Urinary bladder (tissue), 4 donors: ENCODE data around the gene IQGAP1. TPM values are rescaled to one million over a fixed set of nuclear protein-coding genes. Genes with fewer than 3 reads are reported as not detected.

Experiments
- DNase-seq: peaks from one replicate; pipeline ENCODE4 v3.0.0-alpha.2; 2015; ENCODE audit errors: extremely low spot score
- H3K27ac ChIP-seq: one replicate; pipeline ENCODE4 v1.5.1; 2013; ENCODE audit warnings: low read depth, mild to moderate bottlenecking, moderate library complexity
- H3K36me3 ChIP-seq: one replicate; pipeline ENCODE4 v1.6.1; 2013; ENCODE audit warnings: mild to moderate bottlenecking, moderate library complexity; ENCODE audit not compliant: insufficient read depth
- H3K4me1 ChIP-seq: one replicate; pipeline ENCODE4 v1.6.1; 2013; ENCODE audit warnings: mild to moderate bottlenecking, moderate library complexity; ENCODE audit not compliant: insufficient read depth
- H3K4me3 ChIP-seq: one replicate; pipeline ENCODE4 v1.5.1; 2013; ENCODE audit warnings: low read depth, low read length
- WGBS: extraction: QIAGEN DNeasy Blood & Tissue Kit; methylation state at CpG from one replicate; pipeline ENCODE4 v1.1.7; 2013; 5-methylcytosine and 5-hydroxymethylcytosine counted together
- polyA plus RNA-seq: library from polyadenylated mRNA; stranded (reverse); fragments of 200-250 nt; gene quantifications from one replicate; pipeline ENCODE4 v1.2.3, GENCODE V29; 2013
- total RNA-seq: library from RNA; depleted of rRNA; stranded (reverse); fragments of >200 nt; gene quantifications from one replicate; pipeline ENCODE4 v1.2.3, GENCODE V29; 2014
- donor health status: healthy with polysubstance abuse.
- donor health status: healthy.

Gene IQGAP1
- total and polyA plus RNA-seq, 2 donors, result 147 to 257 TPM

DNA sequence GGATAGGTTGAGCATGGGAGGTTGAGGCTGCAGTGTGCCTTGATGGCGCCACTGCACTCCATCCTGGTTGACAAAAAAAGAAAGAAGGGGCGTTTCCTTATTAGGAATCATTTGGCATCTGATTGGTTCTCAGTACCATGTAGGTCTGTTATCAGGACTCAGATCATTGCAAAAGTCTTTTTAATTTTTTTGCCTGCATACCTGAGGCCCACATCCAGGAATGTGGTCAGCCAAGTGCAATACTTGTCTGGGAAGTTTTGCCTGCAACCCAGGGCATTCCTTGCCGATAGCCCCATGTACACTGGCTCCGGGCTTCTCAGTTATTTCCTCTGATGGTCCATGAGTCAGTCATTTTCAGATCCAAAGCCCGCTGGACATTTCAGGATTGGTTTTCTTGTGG, 91.6 kb downstream of the IQGAP1 start:
- WGBS, result 80% methylated on average over 5 of the region's 5 CpGs
- Histone ChIP-seq H3K36me3 (peaks cover 4% of the 10 kb centered on the region), H3K4me1 (no peaks in the 10 kb centered on the region), H3K4me3 (no peak overlapping the region), H3K27ac (no peak overlapping the region)
- no peak for DNase-seq

DNA sequence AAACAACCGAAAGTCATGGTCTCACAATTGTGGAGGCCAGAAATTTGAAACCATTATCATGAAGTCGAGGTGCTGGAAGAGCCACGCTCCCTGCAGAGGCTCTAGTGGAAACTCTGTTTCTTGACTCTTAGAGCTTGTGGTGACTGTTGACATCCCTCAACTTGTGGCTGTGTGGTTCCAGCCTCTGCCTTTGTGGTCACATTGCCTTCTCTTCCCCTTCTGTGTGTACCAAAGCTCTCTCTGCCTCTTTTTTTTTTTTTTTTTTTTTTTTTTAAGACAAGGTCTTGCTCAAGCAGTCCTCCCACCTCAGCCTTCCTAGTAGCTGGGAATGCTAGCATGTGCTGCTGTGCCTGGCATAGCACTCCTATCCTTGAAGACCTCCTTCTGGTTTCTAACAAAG, 93.0 kb downstream of the IQGAP1 start:
- 77% methylated on average over 3 of the region's 3 CpGs for WGBS
- no peak overlapping the region for H3K27ac ChIP-seq
- peaks cover 4% of the 10 kb centered on the region for H3K36me3 ChIP-seq
- H3K4me1 ChIP-seq, result no peaks in the 10 kb centered on the region
- no peak for DNase-seq
- no peak overlapping the region for H3K4me3 ChIP-seq

DNA sequence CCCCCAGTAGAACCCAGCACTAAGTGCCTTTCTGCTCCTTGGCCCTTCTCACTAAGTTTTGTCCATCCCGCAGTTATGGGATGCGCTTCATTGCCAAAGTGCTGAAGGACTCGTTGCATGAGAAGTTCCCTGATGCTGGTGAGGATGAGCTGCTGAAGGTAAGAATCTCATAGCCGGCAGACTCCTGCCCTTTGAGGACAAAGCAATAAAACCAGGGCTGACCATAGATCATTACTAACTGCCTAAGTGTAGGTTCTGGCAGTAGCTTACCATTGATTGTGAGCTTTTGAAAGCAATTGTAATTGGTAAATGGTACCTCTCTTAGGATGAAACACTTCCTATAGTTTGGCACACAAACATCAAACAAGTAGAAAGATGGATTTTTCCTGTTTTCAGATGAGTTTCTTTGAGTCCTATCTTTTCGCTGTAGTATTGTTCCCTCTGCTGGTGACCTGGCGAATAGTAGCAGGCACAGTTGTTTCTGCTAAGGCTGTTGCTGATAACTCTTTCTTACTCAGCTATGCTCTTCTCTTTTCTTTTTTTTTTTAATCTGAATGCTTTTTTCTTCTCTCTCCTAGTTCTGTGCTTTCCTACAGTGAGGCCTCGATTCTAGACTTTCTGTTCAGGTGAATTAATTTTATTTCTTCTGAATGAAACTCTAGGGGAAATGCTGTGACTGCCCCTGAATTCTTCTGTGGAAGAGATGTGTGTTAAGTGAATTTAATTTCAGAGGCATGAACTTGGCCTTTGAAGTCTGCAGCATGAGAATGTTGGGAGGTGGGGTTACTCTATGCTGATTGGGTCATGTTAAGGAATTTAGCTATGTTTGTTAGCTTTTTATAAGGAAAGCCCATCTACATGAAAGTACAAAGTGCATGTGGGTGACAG, 94.3 kb downstream of the IQGAP1 start:
- DNase-seq, result no peak
- Histone ChIP-seq H3K4me3 (no peak overlapping the region), H3K27ac (no peak overlapping the region), H3K36me3 (peaks cover 8% of the 10 kb centered on the region), H3K4me1 (no peaks in the 10 kb centered on the region)
- WGBS, result 46% methylated on average over 7 of the region's 7 CpGs

- no peak overlapping the region for H3K4me3 ChIP-seq
- DNase-seq, result no peak
- WGBS, result 34% methylated on average over 1 of the region's 1 CpG
- no peak overlapping the region for H3K27ac ChIP-seq
- peaks cover 8% of the 10 kb centered on the region for H3K36me3 ChIP-seq
- H3K4me1 ChIP-seq, result no peaks in the 10 kb centered on the region
These were observed 94.9 kb downstream of the IQGAP1 start for GRCh38 chr15:90483012-90483307.

DNA sequence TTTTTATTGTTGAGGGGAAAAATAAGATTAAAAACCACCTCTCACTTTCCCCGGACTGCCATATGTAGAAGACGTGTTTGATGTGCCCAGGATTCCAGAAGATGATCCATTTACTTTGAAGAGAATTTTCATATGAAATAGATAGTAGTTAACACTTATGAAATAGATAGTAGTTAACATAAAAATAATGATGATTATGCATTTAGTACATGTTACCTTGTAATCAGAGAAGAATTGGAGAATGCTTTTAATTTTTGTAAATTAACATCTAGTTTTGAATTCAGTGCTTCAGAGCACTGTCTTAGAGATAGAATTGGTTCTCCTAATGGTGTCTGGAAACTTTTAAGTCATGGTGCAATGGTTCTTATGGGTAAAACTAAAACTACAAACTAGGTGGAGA, 95.6 kb downstream of the IQGAP1 start:
- Histone ChIP-seq H3K36me3 (peaks cover 8% of the 10 kb centered on the region), H3K4me1 (no peaks in the 10 kb centered on the region), H3K4me3 (no peak overlapping the region), H3K27ac (no peak overlapping the region)
- 93% methylated on average over 2 of the region's 2 CpGs for WGBS
- no peak for DNase-seq

- Histone ChIP-seq H3K4me3 (no peak overlapping the region), H3K36me3 (peaks cover 11% of the 10 kb centered on the region), H3K27ac (no peak overlapping the region), H3K4me1 (no peaks in the 10 kb centered on the region)
- no peak for DNase-seq
- 94% methylated on average over 8 of the region's 8 CpGs for WGBS
These were observed 99.1 kb downstream of the IQGAP1 start for GRCh38 chr15:90487186-90487585.

DNA sequence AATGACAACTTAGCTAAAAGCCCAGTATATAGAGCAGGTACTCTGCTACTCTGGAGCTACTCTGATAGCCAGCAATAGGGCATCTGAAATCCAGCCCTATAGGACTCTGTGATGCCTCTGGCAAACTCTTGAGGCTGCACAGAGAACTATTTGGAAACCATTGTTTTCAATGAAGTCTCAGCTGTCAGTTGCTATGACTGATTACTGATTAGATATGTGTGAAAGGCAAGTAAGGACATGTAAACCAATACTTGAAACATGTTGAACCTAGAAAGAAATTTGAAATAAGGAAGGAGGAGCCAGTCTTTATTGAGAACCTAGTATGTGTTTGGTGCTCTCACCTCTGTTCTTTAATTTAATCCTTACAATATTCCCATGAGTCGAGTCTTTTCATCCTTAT, 101.5 kb downstream of the IQGAP1 start:
- WGBS, result 86% methylated on average over 1 of the region's 1 CpG
- Histone ChIP-seq H3K4me1 (no peaks in the 10 kb centered on the region), H3K4me3 (no peak overlapping the region), H3K36me3 (peaks cover 11% of the 10 kb centered on the region), H3K27ac (no peak overlapping the region)
- no peak for DNase-seq

DNA sequence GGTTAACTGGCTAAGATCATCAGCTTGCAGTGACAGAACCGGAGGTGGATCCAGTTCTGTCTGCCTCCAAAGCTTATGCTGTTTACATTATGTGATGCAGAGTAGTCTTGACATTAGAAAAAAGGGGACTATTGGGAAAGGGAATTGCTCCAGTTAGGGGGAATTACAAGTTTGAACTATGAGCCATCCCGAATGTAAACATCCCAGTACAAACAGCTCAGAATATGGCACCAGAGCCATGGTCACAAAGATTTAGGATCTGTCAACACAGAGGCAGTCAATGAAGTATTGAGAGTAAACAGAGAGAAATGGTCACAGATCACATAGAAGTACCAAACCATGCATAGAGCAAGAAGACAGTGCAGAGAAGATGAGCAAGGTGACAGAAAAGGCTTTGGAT, 101.9 kb downstream of the IQGAP1 start:
- Histone ChIP-seq H3K36me3 (peaks cover 11% of the 10 kb centered on the region), H3K4me3 (no peak overlapping the region)

DNA sequence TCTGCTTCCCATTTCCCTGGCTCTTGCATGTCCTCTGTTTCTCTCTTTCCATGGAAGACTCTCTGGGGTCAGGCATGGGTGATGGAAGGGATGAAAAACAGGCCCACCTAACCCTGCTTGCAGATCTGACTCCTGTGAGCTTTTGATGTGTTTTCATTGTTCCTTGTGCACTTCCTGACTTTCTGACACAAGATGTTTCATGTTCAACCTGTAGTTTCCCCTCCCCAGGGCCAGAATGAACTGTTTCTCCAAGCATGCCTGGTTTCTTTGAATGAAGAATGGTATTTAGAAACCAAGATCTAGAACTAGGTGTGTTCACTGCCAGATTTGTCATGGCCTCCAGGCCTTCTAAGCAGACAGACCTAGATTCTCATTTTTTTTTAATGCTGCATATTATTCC, 105.6 kb downstream of the IQGAP1 start:
- no peak overlapping the region for H3K4me3 ChIP-seq
- H3K36me3 ChIP-seq, result peaks cover 11% of the 10 kb centered on the region
- no peak for DNase-seq
- no peak overlapping the region for H3K27ac ChIP-seq
- no peaks in the 10 kb centered on the region for H3K4me1 ChIP-seq

More for the DNA sequence above, 101.9 kb downstream of the IQGAP1 start:
- no peak for DNase-seq
- Histone ChIP-seq H3K4me1 (no peaks in the 10 kb centered on the region), H3K27ac (no peak overlapping the region)
- 60% methylated on average over 2 of the region's 2 CpGs for WGBS

- Histone ChIP-seq H3K27ac (no peak overlapping the region), H3K4me3 (no peak overlapping the region), H3K36me3 (peaks cover 11% of the 10 kb centered on the region), H3K4me1 (no peaks in the 10 kb centered on the region)
- DNase-seq, result no peak
- 65% methylated on average over 3 of the region's 3 CpGs for WGBS
These were observed 107.0 kb downstream of the IQGAP1 start for GRCh38 chr15:90495067-90495466.

DNA sequence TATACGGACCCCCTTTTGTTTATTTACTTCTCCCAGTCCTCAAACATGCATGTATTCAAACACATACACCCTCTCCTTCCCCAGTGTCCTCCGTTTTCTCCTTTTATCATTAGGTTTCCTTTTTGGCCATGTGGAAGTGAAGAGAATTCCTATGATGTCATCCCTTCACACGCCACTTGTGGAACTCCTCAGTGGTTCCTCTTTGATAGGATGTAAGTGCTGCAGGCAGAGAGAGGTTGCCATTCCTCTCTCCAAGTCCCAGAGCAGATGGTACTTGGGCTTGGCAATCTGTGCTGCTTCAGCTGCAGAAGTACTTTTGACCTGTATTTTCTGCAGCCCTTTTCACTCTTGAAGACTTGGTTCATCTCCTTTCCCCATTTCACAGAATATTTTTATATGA, 108.7 kb downstream of the IQGAP1 start:
- 36% methylated on average over 3 of the region's 3 CpGs for WGBS
- Histone ChIP-seq H3K4me1 (no peaks in the 10 kb centered on the region), H3K27ac (no peak overlapping the region), H3K36me3 (peaks cover 11% of the 10 kb centered on the region), H3K4me3 (no peak overlapping the region)
- DNase-seq, result no peak

DNA sequence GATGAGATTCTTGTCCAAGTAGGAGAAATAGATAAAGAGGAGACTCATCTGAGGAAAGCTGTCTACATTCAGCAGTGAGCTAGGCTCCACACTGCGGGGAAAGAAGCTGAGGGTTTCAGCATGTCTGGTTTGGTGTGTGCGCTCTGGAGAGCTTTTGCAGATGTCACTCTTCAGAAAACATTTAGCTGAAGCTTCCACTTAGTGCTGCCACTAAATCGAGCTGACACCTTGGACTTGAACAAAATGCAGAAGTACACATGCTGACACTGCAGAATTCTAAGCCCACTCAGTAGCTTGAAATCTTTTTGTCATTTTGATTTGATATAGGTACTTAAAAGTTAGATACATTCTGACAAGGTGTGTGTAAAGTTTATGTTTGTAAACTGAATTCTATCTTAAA, 109.3 kb downstream of the IQGAP1 start:
- H3K4me3 ChIP-seq, result no peak overlapping the region
- H3K36me3 ChIP-seq, result peaks cover 9% of the 10 kb centered on the region
- WGBS, result 72% methylated on average over 3 of the region's 3 CpGs
- H3K27ac ChIP-seq, result no peak overlapping the region
- no peak for DNase-seq
- H3K4me1 ChIP-seq, result no peaks in the 10 kb centered on the region

GRCh38 chr15:90497912-90498311, 109.9 kb downstream of the IQGAP1 start:
- H3K27ac ChIP-seq, result no peak overlapping the region
- peaks cover 9% of the 10 kb centered on the region for H3K36me3 ChIP-seq
- H3K4me1 ChIP-seq, result no peaks in the 10 kb centered on the region
- H3K4me3 ChIP-seq, result no peak overlapping the region
- no peak for DNase-seq
- WGBS, result 75% methylated on average over 6 of the region's 6 CpGs

DNA sequence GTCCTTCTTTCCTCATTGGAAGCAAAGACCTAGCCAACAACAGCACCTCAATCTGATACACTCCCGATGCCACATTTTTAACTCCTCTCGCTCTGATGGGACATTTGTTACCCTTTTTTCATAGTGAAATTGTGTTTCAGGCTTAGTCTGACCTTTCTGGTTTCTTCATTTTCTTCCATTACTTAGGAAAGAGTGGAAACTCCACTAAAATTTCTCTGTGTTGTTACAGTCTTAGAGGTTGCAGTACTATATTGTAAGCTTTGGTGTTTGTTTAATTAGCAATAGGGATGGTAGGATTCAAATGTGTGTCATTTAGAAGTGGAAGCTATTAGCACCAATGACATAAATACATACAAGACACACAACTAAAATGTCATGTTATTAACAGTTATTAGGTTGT, 112.1 kb downstream of the IQGAP1 start:
- Histone ChIP-seq H3K27ac (no peak overlapping the region), H3K4me1 (no peaks in the 10 kb centered on the region), H3K36me3 (peaks cover 8% of the 10 kb centered on the region), H3K4me3 (no peak overlapping the region)
- no peak for DNase-seq
- 92% methylated on average over 2 of the region's 2 CpGs for WGBS

DNA sequence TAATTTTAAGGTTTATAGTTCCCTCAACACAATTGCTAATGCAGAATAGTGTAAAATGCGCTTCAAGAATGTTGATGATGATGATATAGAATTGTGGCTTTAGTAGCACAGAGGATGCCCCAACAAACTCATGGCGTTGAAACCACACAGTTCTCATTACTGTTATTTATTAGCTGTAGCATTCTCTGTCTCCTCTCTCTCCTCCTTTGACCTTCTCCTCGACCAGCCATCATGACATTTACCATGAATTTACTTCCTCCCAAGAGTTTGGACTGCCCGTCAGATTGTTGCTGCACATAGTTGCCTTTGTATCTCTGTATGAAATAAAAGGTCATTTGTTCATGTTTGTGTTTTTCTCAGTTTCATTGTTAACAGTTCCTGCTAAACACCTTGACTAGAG, 113.9 kb downstream of the IQGAP1 start:
- Histone ChIP-seq H3K4me1 (no peaks in the 10 kb centered on the region), H3K4me3 (no peak overlapping the region), H3K27ac (no peak overlapping the region), H3K36me3 (peaks cover 4% of the 10 kb centered on the region)
- WGBS, result 62% methylated on average over 4 of the region's 4 CpGs
- DNase-seq, result no peak
